Esophagus squamous epithelium (tissue), 4 donors: ENCODE results near the gene CERS3.

Experiments
- POLR2A ChIP-seq, 4 donors: fragments of 450-650 bp; IDR thresholded peaks; one replicate each; pipeline ENCODE4 v1.6.1; 2017; ENCODE audit warnings: antibody characterized with exemption in 4 of 4, mild to moderate bottlenecking in 4 of 4, moderate library complexity in 3 of 4
- TF ChIP-seq, protein P1 (sequence below), 6 experiments: fragments of 450-650 bp in 4 of 6; fragments of 200-600 bp in 2 of 6; sonication (generic) in 2 of 6; IDR thresholded peaks; one replicate each; pipeline ENCODE4 v1.5.1; 2016 to 2019; ENCODE audit warnings: antibody characterized with exemption in 6 of 6, mild to moderate bottlenecking in 4 of 6, moderate library complexity in 4 of 6

DNA sequence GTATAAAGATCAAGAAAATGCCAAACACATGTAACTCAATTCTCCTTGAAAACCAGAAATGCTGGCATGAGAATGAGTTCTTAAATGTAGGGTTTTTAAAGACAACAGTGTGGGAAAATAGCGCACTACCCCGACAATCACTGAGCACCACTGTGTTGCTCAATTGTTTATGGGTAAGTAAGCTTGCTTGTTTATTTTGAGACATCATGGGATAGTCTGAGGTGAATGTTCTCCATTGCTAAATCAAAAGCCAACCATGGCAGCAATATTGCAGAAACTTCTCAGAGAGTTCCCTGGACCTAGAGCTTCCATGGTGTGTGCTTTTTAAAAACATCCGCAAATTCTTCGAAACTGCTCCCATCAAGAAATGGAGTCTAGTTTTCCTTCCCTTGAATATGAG lies 62.7 kb downstream of the CERS3 start:
- TF ChIP-seq, protein P1, sequence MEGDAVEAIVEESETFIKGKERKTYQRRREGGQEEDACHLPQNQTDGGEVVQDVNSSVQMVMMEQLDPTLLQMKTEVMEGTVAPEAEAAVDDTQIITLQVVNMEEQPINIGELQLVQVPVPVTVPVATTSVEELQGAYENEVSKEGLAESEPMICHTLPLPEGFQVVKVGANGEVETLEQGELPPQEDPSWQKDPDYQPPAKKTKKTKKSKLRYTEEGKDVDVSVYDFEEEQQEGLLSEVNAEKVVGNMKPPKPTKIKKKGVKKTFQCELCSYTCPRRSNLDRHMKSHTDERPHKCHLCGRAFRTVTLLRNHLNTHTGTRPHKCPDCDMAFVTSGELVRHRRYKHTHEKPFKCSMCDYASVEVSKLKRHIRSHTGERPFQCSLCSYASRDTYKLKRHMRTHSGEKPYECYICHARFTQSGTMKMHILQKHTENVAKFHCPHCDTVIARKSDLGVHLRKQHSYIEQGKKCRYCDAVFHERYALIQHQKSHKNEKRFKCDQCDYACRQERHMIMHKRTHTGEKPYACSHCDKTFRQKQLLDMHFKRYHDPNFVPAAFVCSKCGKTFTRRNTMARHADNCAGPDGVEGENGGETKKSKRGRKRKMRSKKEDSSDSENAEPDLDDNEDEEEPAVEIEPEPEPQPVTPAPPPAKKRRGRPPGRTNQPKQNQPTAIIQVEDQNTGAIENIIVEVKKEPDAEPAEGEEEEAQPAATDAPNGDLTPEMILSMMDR (IDR thresholded peaks at IDR 0.05) = no peak
- TF ChIP-seq POLR2A (IDR thresholded peaks at IDR 0.05) = no peak
